Tibial nerve (tissue), 3 donors: Measurements from ENCODE around the gene SELL.

ENCODE experiments used
- POLR2A ChIP-seq, 2 donors: fragments of 450-650 bp; IDR thresholded peaks; one replicate each; pipeline ENCODE4 v1.6.1; 2017; ENCODE audit warnings: antibody characterized with exemption in 2 of 2, mild to moderate bottlenecking in 2 of 2, moderate library complexity in 2 of 2
- TF ChIP-seq, protein P1 (sequence below), 5 experiments: fragments of 200-600 bp in 3 of 5; fragments of 450-650 bp in 2 of 5; sonication (generic) in 3 of 5; IDR thresholded peaks; one replicate each; pipeline ENCODE4 v1.5.1; 2016 to 2019; ENCODE audit warnings: antibody characterized with exemption in 5 of 5, mild to moderate bottlenecking in 3 of 5, moderate library complexity in 2 of 5

GRCh38 chr1:169692756-169693460 lies 18.5 kb downstream of the SELL start:
- TF ChIP-seq, protein P1, sequence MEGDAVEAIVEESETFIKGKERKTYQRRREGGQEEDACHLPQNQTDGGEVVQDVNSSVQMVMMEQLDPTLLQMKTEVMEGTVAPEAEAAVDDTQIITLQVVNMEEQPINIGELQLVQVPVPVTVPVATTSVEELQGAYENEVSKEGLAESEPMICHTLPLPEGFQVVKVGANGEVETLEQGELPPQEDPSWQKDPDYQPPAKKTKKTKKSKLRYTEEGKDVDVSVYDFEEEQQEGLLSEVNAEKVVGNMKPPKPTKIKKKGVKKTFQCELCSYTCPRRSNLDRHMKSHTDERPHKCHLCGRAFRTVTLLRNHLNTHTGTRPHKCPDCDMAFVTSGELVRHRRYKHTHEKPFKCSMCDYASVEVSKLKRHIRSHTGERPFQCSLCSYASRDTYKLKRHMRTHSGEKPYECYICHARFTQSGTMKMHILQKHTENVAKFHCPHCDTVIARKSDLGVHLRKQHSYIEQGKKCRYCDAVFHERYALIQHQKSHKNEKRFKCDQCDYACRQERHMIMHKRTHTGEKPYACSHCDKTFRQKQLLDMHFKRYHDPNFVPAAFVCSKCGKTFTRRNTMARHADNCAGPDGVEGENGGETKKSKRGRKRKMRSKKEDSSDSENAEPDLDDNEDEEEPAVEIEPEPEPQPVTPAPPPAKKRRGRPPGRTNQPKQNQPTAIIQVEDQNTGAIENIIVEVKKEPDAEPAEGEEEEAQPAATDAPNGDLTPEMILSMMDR (IDR thresholded peaks at IDR 0.05), result no peak
- no peak for TF ChIP-seq POLR2A (IDR thresholded peaks at IDR 0.05)
